HEK293 (cell line): ENCODE results near the gene STAM2.

ENCODE experiments used
- CTCF ChIP-seq: fragments of 450-650 bp; formaldehyde crosslinking; IDR thresholded peaks from 2 replicates; pipeline ENCODE4 v1.5.1; 2016; ENCODE audit warnings: missing biosample characterization, missing genetic modification characterization
- ZBTB20 ChIP-seq: fragments of 450-650 bp; formaldehyde crosslinking; IDR thresholded peaks from 2 replicates; pipeline ENCODE4 v1.5.1; 2016; ENCODE audit warnings: missing biosample characterization, missing genetic modification characterization
- ZNF121 ChIP-seq: fragments of 450-650 bp; formaldehyde crosslinking; IDR thresholded peaks from 2 replicates; pipeline ENCODE4 v1.5.1; 2016; ENCODE audit warnings: missing biosample characterization, missing genetic modification characterization
- ZNF16 ChIP-seq: fragments of 450-650 bp; formaldehyde crosslinking; IDR thresholded peaks from 2 replicates; pipeline ENCODE4 v1.5.1; 2016; ENCODE audit warnings: low read depth, missing biosample characterization, missing genetic modification characterization
- ZNF23 ChIP-seq: fragments of 450-650 bp; formaldehyde crosslinking; IDR thresholded peaks from 2 replicates; pipeline ENCODE4 v1.5.1; 2016; ENCODE audit warnings: missing biosample characterization, missing genetic modification characterization, borderline replicate concordance
- ZNF830 ChIP-seq: fragments of 450-650 bp; IDR thresholded peaks from 2 replicates; pipeline ENCODE4 v1.5.0; 2018; ENCODE audit warnings: missing biosample characterization, missing genetic modification characterization, low read depth, mild to moderate bottlenecking, moderate library complexity
- TF ChIP-seq, protein P1 (sequence below): fragments of 450-650 bp; IDR thresholded peaks from 2 replicates; pipeline ENCODE4 v1.5.1; 2018; ENCODE audit warnings: missing biosample characterization, missing genetic modification characterization

- TF ChIP-seq ZNF121 (no peak), CTCF (tag by site-specific recombination) (no peak), ZNF16 (tag by site-specific recombination) (no peak), ZBTB20 (tag by site-specific recombination) (no peak), ZNF830 (tag by site-specific recombination) (no peak), ZNF23 (tag by site-specific recombination) (no peak)
- TF ChIP-seq, protein P1, sequence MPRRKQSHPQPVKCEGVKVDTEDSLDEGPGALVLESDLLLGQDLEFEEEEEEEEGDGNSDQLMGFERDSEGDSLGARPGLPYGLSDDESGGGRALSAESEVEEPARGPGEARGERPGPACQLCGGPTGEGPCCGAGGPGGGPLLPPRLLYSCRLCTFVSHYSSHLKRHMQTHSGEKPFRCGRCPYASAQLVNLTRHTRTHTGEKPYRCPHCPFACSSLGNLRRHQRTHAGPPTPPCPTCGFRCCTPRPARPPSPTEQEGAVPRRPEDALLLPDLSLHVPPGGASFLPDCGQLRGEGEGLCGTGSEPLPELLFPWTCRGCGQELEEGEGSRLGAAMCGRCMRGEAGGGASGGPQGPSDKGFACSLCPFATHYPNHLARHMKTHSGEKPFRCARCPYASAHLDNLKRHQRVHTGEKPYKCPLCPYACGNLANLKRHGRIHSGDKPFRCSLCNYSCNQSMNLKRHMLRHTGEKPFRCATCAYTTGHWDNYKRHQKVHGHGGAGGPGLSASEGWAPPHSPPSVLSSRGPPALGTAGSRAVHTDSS (tag by site-specific recombination), result no peak
Measured at GRCh38 chr2:152071518-152071917, 104.0 kb downstream of the STAM2 start.
